ENCODE results near the gene RS1.

GRCh38 chrX:18624599-18624998 lies 47.3 kb downstream of the RS1 start:
- TF ChIP-seq CTCF (IDR thresholded peaks at IDR 0.05) (no peak), POLR2A (IDR thresholded peaks at IDR 0.05) (no peak)
